ENCODE data around the gene MAPK12. TPM values are rescaled to one million over a fixed set of nuclear protein-coding genes. Genes with fewer than 3 reads are reported as not detected.

MAPK12 gene
- total and polyA plus RNA-seq, 7 donors, result 57.4 to 178 (median 131) TPM

GRCh38 chr22:50256258-50256862, 5.1 kb downstream of the MAPK12 start:
- no peak overlapping the region for H3K4me3 ChIP-seq
- intact Hi-C loops (cut with DNase I), result loop anchor here in 1 of 2 donors (10.0 kb wide), 1 partner anchor 248 kb away; the partner anchor contains the start of genes LMF2 and NCAPH2
- DNase-seq (no peak), ATAC-seq (no peak)
- peaks cover 0 to 37% of the 10 kb centered on the region in 2 donors for H3K36me3 ChIP-seq (ENCODE audit: insufficient read depth in 1 of 2, low read depth in 1 of 2)
- no peak for TF ChIP-seq CTCF (IDR thresholded peaks at IDR 0.05)
- peaks cover 31% of the 10 kb centered on the region for H3K4me1 ChIP-seq
- 61 to 75% (median 68%) methylated on average over 7 to 12 of the region's 12 CpGs for WGBS, 3 donors
- H3K27me3 ChIP-seq (ENCODE audit: insufficient read depth in 3 of 3, low read length in 2 of 3), result no peaks in the 10 kb centered on the region
- peak overlapping the region; percentile 88 for H3K27ac ChIP-seq
- no peaks in the 10 kb centered on the region for H3K9me3 ChIP-seq

DNA sequence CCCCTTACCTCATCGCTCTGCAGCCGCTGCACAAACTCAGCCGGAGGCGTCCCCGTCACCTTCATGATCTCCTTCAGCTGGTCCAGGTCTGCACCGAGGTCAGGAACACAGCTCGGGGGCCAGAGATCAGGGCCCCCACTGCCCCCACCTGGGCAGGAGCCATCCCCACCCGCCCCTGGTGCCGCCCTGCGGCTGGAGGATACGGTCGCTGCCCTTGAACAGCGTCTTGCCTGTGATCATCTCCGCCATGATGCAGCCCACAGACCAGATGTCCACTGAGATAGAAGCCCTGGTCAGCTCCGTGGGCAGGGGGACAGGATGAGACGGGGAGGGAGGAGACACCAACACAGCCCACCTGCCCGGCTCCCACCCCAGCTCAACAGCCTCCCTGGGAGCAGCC, 5.9 kb downstream of the MAPK12 start:
- intact Hi-C loops (cut with DNase I), result loop anchor here in 1 of 2 donors (10.0 kb wide), 1 partner anchor 249 kb away; the partner anchor contains the start of genes LMF2 and NCAPH2
- no peak for TF ChIP-seq CTCF (IDR thresholded peaks at IDR 0.05)

DNA sequence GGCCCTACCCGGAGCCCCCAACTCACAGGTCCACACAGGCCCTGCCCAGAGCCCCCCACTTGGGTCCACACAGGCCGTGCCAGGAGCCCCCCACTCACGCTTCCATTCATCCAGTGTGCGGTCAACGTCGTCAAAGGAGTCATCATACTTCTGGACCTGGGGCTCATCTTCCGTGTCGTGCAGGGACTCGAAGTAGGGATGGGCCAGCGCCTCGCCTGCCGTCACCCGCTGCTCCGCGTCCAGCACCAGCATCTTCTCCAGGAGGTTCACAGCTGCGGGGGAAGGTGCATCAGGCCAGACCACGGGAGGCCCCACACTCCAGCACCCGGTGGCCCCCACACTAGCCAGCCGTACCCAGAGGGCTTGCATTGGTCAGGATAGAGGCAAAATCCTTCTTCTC, 6.4 kb downstream of the MAPK12 start:
- H3K27me3 ChIP-seq (ENCODE audit: insufficient read depth in 3 of 3, low read length in 2 of 3), result no peaks in the 10 kb centered on the region
- no peak overlapping the region for H3K27ac ChIP-seq
- intact Hi-C loops (cut with DNase I), result loop anchor here in 1 of 2 donors (10.0 kb wide), 1 partner anchor 250 kb away; the partner anchor contains the start of genes LMF2 and NCAPH2
- TF ChIP-seq CTCF (IDR thresholded peaks at IDR 0.05), result no peak
- H3K9me3 ChIP-seq, result no peaks in the 10 kb centered on the region
- WGBS, 3 donors, result 82 to 90% (median 87%) methylated on average over 19 of the region's 19 CpGs
- H3K36me3 ChIP-seq (ENCODE audit: insufficient read depth in 1 of 2, low read depth in 1 of 2), result peaks cover 0 to 37% of the 10 kb centered on the region in 2 donors
- no peak for DNase-seq
- ATAC-seq, result no peak
- H3K4me3 ChIP-seq, result no peak overlapping the region
- peaks cover 40% of the 10 kb centered on the region for H3K4me1 ChIP-seq

More for the DNA sequence above, 5.9 kb downstream of the MAPK12 start:
- Histone ChIP-seq H3K9me3 (no peaks in the 10 kb centered on the region), H3K36me3 (ENCODE audit: insufficient read depth in 1 of 2, low read depth in 1 of 2) (peaks cover 0 to 37% of the 10 kb centered on the region in 2 donors), H3K4me1 (peaks cover 34% of the 10 kb centered on the region), H3K27ac (no peak overlapping the region), H3K4me3 (no peak overlapping the region), H3K27me3 (ENCODE audit: insufficient read depth in 3 of 3, low read length in 2 of 3) (no peaks in the 10 kb centered on the region)
- ATAC-seq, result no peak
- DNase-seq, result no peak
- WGBS, 3 donors, result 91 to 93% (median 92%) methylated on average over 17 of the region's 17 CpGs

GRCh38 chr22:50253941-50254340, 7.5 kb downstream of the MAPK12 start:
- peaks cover 0 to 45% of the 10 kb centered on the region in 2 donors for H3K36me3 ChIP-seq (ENCODE audit: insufficient read depth in 1 of 2, low read depth in 1 of 2)
- intact Hi-C loops (cut with DNase I), result loop anchor here (5.0 to 10.0 kb wide), 3 partner anchors 73 to 251 kb away; partner anchors contain the start of genes DENND6B (in 1 of the 2), LMF2 (in 1 of the 2), NCAPH2 (in 1 of the 2) and PPP6R2 (in 1 of the 2)
- peaks cover 40% of the 10 kb centered on the region for H3K4me1 ChIP-seq
- TF ChIP-seq CTCF (IDR thresholded peaks at IDR 0.05), result no peak
- no peak for DNase-seq
- H3K9me3 ChIP-seq, result no peaks in the 10 kb centered on the region
- H3K4me3 ChIP-seq, result no peak overlapping the region
- no peak for ATAC-seq
- 56 to 73% (median 57%) methylated on average over 8 of the region's 8 CpGs for WGBS, 3 donors
- no peak overlapping the region for H3K27ac ChIP-seq
- H3K27me3 ChIP-seq (ENCODE audit: insufficient read depth in 3 of 3, low read length in 2 of 3), result no peaks in the 10 kb centered on the region

Data from psoas muscle (tissue), 8 donors.